Heart left ventricle (tissue), 13 donors: ENCODE data around the gene SYAP1.
"Not testable (repeated sequence)": the region's sequence is repeated elsewhere in the genome, so short reads cannot be mapped to it uniquely, and the experiment has no call there.

Experiments used
- CTCF ChIP-seq, 12 donors: fragments of 200-600 bp; sonication (generic) in 4 of 12; IDR thresholded peaks; one replicate each; pipeline versions ENCODE4 v1.5.0 to v1.8.0; 2018 to 2022; ENCODE audit warnings: antibody characterized with exemption in 12 of 12, mild to moderate bottlenecking in 5 of 12
- POLR2A ChIP-seq, 2 donors: fragments of 450-650 bp; IDR thresholded peaks; one replicate each; pipeline ENCODE4 v1.6.1; 2017; ENCODE audit warnings: antibody characterized with exemption in 2 of 2, mild to moderate bottlenecking in 2 of 2, moderate library complexity in 2 of 2
- donor health status: ischemic (EF 13 %, LVEDD 7.1; RV severe dilation, severe dysfunction).
- donor health status: DM: no; HTN: yes; CAD: no.
- donor health status: DM: no; HTN: no; CAD: no.
- donor health status: ischemic (EF 25% LVEDD 6.9; RV normal size, moderate dysfunction).
- donor health status: ischemic (EF 25% LVEDD 5.7; RV mildly dilated, moderate dysfunction).
- donor health status: ischemic (EF 35%, LVEDD 5.7; RV mildly dilated, moderate dysfunction).
- donor health status: nonischemic (EF 11% LVEDD 7.7; RV severe dilation, severe dysfunction).
- donor health status: DM: yes; HTN: yes; CAD: no.
- donor health status: PGD.
- donor health status: ischemic (EF 29% LVEDD 5.4; RV normal size, mild dysfunction).
- donor health status: nonischemic (EF 23%, LVEDD 6.1; RV moderate dilation, normal function).

DNA sequence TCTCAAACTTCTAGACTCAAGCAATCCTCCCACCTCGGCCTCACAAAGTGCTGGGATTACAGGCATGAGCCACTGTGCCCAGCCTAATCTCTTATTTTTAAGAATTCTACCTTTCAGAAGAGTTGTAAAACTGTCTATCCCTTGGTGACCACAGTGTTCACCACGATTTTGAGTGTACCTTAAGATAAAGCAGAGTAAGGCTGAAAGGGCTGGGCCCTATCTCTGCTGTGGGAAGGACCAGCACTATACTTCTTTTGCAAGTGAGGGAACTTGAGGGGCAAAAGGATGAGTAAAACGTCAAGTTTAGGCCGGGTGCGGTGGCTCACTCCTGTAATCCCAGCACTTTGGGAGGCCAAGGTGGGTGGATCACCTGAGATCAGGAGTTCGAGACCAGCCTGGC is 3.0 kb upstream of the SYAP1 start:
- not testable (repeated sequence) for TF ChIP-seq CTCF, POLR2A (IDR thresholded peaks at IDR 0.05)
